Dedifferentiated amniotic fluid mesenchymal stem cell (primary cell): ENCODE measurements around the gene ELP4.

Experiments
- DNase-seq: peaks from one replicate; pipeline ENCODE4 v3.0.0-alpha.2; 2016; ENCODE audit errors: extremely low spot score

Gene ELP4

GRCh38 chr11:31800398-31801265, 291.1 kb downstream of the ELP4 start:
- no peak for DNase-seq

- no peak for DNase-seq
Measured at GRCh38 chr11:31801298-31801702, 291.7 kb downstream of the ELP4 start.

GRCh38 chr11:31802000-31802551, 292.5 kb downstream of the ELP4 start:
- DNase-seq: no peak

DNA sequence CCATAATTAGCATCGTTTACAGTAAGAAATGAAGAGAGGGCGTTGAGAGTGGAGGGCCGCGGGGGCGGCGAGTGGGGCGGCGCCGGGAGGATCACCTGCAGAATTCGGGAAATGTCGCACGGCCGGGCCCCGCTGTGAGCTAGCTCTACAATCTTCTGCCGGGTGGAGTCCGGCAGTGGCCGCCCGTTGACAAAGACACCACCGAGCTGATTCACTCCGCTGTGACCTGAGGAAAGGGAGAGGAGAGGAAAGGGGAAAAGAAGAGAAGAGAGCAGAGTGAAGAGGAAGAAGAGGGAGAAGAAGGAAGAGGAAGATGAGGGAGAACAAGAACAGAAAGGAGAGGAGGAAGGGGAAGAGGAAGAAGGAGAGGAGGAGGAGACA, 293.0 kb downstream of the ELP4 start:
- DNase-seq: no peak

DNA sequence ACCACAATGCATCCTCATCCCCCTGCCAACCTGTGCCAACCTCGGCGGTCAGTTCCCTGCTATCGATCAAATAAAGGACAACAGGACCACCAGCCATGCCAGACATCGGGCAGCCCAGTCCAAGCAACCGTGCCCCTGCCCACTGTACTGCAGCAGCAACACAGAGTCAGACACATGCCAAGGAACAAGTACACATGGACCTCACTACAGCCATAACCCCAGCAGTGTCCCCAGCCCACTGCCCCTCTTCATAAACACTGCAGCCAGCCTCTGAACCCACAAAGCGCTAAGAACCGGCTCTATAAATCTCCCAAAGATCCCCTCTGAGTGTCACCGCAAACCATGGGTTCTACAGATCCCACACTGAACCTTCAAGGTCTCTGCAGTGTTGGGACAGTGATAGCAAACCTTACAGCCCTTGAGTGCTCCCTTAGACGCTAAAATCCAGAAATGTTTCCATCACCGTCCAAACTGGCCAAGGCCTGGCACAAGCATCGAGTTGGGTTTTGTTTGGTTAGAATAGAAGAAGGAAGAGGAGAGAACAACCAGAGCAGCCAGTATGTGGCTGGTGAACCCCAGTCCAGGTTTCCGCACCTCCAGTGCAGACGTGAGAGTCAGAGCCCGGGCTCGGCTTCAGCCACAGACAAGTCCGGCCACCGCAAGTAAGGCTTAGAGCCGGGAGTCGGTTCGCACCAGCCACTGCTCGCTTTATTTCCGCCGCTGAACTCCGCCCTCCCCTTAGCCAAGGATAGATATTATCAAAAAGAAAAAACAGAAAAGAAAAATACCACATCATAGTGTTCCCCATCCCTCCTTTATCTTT, 293.6 kb downstream of the ELP4 start:
- no peak for DNase-seq

DNA sequence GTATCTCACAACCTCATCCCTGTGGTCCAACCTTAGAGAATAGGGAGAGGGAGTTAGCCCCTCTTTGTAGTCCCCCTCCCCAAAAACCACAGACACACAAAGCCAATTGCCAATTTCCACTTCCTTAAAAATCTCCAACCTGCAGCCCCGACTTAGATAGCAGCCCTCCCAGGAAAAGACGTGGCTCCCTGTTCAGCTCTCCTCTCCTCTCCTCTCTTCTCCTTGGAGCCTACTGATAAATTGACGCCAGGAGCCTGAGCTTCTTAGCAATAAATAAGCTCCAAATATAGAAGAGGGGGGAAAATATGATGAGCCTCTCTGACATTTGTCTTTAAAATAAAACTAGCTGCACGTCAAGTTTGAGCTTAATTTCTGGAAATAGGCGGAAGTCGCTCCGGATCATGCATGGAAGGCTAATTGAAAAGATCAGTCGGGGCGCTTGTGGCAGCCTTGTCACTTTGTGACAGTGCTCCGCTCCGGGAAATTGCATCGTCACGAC, 294.3 kb downstream of the ELP4 start:
- no peak for DNase-seq

GRCh38 chr11:31804312-31805036, 294.9 kb downstream of the ELP4 start:
- DNase-seq: no peak

- DNase-seq: no peak
Measured at GRCh38 chr11:31805037-31805628, 295.6 kb downstream of the ELP4 start.

DNA sequence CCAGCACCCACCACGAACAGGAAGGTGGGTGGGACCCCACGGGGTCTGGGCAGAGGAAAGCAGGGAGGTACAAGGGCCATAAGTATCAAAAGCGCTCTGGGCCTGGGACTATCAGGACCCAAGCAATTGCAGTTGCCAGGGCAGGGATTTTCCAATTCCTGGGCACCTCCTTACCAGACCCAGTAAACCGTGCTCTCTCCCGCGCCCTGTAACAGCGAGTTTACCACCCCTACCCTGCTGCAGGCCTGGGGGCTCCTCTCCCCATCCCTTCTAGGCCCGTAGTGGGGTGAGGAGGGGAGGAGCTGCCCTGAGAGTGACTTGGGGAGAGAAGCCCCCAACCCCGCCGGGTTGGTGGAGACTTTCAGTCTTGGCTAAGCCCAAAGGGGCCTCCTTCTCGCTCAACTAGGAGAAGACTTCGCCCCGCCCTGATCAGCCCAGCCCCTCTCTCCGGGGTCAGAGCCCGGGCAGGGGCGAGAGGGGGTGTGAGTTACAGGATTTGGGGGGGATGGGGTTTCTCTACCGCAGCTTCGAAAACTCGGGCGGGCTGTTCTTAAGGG, 296.1 kb downstream of the ELP4 start:
- no peak for DNase-seq

DNA sequence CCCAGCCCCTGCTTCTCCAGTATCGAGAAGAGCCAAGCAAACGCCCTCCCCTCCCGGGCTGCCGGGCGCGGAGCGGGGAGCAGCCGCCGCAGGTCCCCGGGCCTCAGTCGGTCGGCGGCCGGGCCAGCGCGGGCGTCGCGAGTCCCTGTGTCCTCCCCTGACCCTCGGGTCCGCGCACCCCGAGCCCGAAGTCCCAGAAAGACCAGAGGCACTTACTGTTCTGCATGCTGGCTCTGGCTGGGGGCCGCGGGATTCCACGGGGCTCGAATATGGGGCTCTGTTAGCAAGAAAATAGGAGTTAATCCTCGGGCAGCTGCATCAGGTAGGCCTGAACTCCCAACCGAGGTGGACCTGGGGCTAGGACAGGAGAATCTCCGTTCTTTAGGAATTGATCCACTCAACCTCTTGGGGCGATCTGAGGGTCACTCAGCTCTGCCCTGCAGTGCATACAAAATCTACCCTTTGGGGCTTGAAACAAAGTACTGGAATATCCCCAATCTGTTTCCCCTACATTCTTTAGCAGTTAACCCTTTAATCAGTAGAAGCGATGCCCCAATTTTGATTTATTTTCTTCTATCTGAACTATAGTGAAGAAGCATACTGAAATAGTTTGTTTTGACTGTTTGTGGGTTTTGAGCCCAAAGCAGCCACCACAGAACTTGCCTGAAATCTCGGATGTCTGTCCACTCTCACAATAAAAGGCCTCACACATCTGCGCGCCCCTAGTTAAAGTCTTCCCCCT, 296.8 kb downstream of the ELP4 start:
- no peak for DNase-seq

DNA sequence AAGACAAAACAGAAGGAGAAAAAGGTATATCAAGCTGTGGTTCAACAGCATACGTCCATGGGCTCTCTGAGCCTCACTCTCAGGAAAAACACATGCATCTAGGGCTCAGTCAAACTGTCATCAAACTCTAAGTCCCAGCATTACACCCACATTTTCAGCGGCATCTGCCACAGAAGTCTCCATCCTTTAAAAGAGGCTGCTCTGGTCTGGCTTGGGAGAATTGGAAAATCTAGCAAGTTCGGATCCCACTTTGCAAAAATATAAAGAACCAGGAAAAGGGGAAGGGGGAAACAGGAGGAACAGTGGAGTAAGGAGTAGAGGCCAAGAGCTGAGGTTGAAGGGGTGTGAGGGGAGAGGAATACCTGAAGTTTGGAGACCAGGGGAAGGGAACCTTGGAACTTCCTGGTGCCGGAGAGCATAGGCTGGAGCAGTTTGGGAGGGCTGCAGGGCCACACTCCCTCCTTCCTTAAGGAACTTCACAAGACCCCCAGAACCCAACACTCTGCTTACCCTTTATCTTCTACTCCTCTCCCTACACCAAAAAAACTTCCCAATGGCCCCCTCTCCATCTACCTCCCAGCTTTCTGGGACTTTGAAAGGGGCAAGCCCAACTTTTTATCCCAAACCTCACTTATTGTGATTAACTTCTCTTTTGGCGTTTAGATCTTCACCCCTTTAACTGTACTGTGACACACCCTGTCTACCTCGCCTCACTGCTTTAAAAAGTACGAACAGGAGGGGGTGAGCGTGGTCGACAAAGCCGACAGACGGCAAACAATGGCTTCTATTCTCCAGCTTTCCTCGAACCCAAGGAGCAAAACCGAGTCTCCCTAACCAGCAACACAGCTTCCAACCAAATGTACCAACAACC, 297.6 kb downstream of the ELP4 start:
- DNase-seq: no peak

- no peak for DNase-seq
Measured at GRCh38 chr11:31807799-31808667, 298.5 kb downstream of the ELP4 start.

DNA sequence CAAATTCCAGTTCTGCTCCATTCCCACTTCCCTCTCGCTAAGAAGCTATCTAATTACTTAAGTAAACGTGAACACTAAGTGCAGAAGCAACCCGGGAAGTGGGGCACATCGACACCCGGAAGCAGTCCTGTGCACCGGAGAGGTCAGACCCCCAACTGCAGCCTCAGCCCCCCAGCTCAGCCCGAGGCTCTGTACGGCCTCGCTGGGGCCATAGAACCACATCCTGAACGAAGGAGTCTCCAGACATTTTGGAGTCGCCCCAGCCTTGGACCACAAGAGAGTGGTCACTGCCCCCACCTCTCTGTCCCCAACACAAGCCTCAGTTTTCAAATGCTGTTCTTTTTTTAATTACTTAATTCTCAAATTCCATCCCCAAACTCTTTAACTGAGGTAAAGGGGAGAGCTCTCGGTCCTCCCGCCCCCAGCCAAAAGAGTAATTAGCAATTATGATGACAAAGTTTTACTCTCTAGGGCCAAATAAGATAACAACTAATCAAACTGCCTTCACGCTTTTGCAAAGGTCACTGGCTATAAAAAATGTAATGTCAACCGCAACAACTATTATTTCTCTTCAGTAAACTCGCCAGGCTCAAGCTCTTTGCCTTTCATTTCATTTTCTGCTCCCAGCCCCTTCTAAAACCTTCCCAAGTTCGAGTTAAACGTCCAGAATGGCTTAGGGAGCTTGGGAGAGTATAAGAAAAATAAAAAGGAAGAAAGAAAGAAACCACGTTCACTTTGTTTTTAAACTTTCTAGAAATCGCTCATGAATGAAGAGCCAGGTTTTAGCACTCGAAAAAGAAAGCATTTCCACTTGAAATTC, 299.4 kb downstream of the ELP4 start:
- no peak for DNase-seq

DNA sequence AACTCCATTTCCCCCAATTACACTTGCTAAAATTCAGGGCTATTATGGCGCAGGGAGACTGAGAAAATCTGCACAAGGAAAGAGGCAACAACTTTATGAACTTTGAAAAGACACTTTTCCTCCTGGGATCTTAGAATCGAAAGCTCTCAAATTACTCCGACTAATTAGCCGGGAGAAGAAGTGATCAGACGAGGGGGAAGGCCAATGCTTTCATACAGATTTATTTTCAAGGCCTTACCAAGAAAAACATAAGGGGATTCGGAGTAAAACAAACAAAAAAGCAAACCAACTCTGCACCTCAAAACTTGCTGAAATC, 299.9 kb downstream of the ELP4 start:
- no peak for DNase-seq

GRCh38 chr11:31809857-31810778, 300.6 kb downstream of the ELP4 start:
- no peak for DNase-seq

- DNase-seq: no peak
Measured at GRCh38 chr11:31810779-31811647, 301.4 kb downstream of the ELP4 start, which contains the start of gene PAX6. Gene PAX6, minus strand, starts transcription at chr11:31811322. Its CDS starts 4,911 bp downstream, at chr11:31806411.
